Kidney glomerular epithelial cell (primary cell): Measurements from ENCODE around the gene ALX3.

ENCODE experiments used
- DNase-seq: peaks from one replicate; lab custom pipeline; 2025; lab: John Stamatoyannopoulos, UW

The ALX3 gene

DNA sequence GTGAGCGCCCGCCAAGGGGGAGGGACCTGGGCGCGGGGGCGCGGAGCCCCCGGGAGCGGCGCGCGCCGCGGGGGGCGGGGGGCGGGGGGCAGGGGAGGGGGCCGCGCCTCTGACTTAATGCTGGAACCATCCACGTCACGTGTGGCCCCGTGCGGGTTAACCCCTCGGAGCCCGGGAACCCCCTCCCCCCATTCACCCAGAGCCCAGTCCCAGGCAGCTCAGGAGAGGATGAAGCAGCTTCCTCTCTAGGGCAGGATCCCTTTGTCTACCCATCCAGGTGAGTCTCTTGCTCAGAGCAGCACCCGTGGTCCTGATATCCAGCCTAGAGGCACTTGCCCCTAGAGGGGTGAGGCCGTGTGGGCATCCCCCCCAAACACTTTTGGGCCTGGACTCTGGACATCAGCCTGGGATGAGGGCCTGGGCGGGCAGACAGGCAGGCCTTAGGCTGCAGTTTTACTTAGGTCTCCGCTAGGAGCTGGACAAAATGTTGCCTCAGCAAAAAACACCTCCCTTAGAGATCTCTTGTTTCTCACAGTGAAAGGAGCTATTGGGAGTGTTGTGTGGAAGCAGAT lies at the start of gene ALX3:
Gene ALX3, minus strand, starts transcription at position 2 of the 572 bp plus-strand sequence. CDS start 60 bp downstream, outside the sequence.
- DNase-seq, result no peak

DNA sequence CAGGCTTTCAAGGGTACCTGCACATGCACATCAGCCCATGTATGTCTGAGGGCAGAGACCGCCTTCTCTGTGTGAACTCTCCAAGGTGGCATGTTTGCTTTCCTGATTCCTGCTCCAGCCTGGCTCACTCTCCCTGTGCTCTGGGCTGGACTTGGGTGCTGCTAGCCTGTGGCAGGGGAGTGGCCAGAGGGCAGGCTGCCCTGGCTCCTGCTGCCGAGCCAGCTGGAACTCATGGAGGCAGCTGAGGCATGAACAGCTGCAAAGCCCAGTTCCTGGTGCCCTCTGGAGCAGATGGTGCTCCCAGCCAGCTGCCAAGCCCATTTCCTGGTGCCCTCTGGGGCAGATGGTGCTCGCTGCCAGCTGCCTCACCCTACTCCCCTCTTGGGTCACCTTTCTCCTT lies 49.4 kb upstream of the ALX3 start:
- DNase-seq, result no peak

DNA sequence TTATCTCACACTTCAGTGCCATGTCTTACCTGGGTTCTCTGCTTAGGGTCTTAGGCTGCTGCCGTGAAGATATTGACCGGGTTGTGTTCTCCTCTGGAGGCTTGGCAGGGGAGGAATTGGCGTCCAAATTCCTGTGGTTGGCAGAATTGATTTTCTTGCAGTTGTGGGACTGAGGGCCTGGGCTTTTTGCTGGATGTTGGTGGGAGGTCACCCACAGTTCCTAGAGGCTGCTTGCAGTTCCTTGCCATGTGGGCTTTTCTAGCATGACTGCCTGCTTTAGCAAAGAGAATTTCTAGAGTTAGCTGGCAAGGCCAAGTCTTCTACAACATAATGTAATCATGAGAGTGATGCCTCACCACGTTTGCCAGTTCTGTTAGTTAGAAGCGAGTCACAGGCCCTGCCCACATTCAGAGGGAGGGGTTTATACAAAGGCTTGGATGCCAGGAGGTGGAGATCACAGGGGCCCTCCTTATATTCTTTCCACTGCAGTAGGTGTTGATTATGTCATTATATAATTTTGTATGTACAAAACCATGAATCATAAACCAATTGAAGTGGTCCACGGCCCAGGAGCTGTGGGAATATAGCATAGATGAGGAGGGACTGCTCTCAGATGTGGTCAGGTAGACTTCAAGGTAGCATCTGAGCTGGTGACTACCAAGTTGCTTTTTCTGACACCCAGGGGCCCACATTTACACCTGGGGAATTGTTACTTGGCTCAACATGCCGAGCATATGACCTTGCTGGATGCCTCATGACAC lies 48.3 kb upstream of the ALX3 start:
- DNase-seq, result peak; percentile 42

DNA sequence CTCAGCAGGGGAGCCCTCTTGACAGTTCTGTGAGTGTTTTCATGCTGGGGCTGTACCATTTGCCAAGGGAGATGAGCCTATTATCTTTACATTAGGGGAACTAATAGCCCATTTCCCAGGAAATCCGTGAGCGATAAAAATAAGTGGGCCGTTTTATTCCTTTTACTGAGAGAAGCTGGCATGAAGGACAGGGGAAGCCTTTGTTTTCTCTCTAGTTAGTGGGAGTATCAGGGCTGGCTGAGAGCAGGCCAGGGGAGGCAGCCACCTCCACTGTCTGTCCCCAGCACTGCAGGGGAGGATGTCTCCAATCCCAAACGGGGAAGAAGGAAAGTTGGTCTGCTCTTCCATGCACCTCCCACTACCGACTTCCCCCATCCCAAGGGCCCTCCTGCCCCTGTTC lies 44.3 kb upstream of the ALX3 start:
- no peak for DNase-seq

DNA sequence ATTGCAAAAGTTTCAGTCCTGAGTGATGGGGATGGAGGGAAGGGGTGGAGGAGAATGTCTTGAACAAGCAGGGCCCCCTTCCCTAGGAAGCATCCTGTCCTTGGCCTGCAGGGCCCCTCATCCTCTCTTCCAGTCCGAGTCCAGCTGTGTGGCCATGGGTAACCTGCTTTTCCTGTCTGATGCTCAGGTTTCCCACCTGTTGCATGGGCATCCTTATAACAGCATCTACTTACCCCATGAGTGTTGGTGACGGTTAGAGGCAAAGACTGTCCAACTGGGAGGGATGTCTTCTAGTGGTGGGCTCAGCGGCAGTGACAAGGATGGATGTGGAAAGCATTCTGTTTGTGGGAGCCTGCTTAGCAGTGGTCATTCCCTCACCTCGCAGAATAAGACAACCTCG lies 43.7 kb upstream of the ALX3 start:
- no peak for DNase-seq

DNA sequence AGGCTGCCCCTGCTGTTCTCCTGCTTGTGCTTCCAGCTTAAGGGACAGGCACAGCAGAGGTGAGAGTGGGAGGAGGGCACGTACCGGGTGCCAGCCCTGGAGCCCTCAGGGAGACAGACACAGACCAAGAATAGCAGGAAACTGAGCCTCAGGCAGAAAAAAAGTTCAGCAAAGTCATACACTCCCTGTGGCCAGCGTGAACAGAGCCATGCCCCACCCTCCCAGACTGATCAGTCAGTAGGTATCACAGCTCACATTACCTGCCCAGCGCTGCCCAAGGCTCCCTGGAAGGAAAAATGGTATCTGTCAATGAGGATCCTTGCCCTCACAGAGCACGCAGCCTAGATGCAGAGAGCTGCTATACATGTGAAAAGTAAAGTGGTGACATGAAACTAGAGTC lies 43.1 kb upstream of the ALX3 start:
- no peak for DNase-seq

DNA sequence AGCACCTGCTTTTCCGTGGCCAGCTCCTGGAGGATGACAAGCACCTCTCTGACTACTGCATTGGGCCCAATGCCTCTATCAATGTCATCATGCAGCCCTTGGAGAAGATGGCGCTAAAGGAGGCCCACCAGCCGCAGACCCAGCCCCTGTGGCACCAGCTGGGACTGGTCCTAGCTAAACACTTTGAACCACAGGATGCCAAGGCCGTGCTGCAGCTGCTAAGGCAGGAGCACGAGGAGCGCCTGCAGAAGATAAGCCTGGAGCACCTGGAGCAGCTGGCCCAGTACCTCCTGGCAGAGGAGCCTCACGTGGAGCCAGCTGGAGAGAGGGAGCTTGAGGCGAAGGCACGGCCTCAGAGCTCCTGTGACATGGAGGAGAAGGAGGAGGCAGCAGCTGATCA lies 42.2 kb upstream of the ALX3 start:
- DNase-seq, result no peak

DNA sequence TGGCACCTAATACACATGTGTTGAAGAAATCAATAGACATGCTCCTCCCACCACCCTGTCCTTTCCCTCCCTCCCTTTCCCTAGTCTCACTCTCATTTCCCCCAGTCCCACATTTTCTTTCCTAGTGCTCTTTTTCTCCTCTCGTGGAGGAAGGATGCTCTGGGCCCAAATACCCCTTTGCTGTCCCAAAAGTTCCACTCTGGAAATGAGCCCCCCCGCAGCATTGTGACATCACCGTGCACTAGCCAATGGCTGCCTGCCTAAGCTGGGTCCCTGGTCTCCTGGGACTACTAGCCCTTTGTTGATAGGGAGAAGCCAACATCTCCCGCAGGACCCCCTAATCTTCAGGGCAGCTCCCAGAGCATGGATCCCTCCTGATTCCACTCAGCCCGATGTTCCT lies 41.7 kb upstream of the ALX3 start, which contains the start of gene UBL4B:
Gene UBL4B, plus strand, starts transcription at position 301 of the 400 bp plus-strand sequence. Its CDS starts 92 bp downstream, at position 393.
- no peak for DNase-seq

DNA sequence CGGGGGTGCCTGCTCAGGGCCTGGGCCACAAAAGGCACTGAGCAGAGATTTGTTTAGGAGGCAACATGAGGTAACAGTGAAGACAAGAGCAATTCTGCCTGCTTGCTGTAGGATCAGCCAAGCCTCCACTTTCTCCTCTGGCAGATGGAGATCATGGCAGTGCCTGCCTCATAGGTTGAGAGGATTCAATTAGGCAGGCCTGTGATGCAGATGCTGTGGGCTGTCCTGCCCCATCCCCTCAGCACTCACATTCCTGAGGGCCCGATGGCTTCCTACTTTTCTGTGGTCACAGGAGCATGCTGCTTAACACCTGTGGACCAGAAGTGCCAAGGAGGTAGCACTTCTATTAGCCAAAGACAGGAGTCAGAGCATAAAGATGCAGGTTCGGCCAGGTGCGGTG lies 40.6 kb upstream of the ALX3 start:
- DNase-seq, result no peak

DNA sequence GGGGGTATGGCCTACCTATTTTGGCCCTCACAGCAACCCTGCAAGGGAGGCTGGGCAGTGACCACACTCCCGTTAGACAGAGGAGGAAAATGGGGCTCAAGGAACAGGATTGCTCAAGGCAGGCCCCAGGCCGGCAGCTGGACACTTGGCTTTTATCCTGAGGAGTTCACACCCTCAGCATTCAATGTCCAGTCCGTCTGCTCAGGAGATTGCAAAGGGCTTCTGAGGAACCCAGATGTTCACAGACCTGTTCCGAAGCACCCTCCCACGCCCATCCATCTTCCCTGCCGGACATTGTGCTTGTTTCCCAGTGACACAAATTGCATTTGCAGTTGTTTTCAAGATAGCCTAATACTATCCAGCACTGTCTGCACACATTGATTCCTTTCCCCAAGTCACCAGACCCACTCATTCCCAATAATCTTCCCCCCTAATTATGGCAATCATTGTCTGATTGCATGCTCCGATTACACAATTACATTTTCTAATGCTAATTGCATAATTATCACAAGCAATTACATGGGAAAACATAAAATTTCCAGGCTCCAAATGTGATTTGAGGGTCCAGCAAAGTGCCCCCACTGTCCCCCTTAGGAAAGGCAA lies 37.5 kb upstream of the ALX3 start:
- no peak for DNase-seq

DNA sequence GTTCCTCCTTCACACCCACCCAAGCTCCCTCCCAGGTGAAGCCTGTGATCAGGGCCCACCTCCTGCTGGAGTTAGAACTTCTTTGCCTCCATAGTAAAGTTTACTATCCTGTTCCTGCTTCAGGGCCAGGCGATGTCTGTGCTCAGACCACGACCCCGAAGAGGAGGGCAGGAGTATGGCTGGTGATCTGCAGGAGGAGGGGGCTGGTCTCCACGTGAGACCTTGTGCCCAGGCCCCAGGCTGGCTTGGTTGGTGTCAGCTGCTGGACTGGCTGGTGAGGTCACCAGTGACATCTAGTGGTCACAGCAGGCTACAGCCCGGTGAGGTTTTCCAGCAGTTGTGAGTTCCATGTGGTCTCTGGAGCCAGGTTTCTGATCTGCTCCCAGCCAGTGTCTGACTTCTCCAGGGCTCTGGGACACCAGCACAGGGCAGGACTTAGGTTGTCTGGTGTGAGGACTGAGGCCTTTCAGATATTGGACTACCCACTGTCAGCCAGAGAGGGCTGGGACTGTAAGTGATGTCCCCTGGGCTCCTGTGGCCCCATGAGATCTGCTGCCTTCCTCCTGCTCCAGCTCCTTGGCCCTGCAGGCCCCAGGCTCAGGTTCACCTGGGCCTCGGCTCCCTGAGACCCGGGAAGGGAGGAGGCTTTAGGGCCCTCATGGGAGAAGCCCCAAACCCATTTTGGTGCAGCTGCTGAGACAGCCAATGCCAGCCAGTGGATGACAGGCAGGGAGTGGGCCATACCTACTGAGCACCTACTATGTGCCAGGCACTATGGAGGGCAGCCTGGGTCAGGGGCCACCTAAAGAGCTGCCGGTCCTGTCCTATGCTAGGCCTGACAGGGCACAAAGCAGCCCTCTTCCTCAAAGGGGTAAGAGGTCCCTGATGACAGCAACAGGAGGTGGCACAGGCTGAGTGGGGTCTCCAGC lies 35.8 kb upstream of the ALX3 start:
- DNase-seq, result peak; percentile 38

DNA sequence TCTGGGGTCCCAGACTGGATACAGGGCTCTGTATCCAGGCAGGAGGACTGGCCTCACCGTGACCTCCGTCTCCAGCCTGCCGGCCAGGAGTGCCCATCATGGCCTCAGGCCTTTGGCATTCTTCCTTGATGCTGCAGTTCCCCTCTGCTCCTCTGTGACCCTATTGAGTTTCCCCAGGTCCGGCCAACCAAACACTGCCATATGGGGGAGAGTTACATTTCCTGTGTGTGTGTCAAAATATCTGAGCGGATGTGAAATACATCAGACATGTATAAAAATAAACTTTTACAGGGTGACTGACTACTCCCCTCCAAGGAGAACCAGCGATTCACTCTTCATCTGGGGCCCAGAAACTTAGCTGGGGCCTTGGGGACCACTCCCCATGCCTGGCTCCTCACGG lies 31.6 kb upstream of the ALX3 start:
- DNase-seq, result no peak

DNA sequence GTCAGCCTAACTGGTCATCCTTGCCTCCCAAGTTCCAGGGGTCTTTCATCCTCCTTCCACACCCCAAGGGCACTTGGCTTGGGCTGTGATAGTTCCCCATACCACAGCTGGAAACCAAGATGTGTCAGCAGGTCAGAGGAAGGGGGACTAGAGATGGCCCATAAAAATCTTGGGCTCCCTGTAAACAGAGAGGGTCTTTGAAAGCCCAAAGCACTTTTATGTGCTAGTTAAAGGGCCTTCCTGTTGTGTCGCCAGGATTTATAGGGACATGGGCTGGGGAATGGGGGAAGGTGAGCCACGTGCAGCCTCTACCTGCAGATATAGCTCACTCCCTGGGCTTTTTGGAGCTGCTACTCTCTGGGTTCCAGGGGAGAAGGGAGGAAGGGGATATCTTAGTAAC lies 29.9 kb upstream of the ALX3 start:
- no peak for DNase-seq

DNA sequence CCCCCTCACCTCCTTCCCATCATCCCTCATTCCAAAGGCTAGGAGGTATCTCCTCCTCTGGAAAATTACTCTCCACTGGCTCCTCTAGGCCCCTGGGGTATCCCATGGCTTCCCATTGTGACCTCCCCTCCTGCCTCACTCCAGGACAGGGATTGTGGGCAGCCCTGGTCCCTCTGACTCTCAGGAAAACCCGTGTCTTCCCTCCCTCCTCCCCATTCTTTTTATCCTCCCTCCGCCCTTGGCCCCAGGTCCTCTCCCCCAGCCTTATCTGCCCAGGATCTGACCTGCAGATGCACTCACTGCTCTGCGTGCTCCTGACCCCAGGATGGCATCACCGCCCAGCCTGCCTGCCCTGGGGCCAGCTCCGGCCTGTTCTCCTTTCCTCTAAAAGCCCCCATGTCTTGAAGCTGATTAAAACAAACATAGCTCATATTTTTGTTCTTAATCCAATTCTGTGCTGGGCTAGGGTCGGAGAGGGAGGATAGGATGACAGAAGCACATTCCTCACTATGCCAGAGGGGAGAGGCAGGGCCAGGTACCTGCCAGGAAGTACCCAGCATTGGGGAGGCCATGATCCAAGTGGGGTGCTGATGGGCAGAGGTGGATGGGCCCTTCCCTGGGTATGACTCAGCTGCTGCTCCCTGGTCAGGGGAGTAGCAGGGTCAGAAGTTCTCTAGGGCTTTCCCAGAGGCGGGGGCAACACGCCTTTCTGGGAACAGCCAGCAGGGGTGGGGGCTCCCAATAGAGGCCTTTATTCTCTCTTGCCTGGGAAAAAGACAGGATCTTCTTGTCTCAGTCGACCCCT lies 28.0 kb upstream of the ALX3 start:
- DNase-seq, result no peak

DNA sequence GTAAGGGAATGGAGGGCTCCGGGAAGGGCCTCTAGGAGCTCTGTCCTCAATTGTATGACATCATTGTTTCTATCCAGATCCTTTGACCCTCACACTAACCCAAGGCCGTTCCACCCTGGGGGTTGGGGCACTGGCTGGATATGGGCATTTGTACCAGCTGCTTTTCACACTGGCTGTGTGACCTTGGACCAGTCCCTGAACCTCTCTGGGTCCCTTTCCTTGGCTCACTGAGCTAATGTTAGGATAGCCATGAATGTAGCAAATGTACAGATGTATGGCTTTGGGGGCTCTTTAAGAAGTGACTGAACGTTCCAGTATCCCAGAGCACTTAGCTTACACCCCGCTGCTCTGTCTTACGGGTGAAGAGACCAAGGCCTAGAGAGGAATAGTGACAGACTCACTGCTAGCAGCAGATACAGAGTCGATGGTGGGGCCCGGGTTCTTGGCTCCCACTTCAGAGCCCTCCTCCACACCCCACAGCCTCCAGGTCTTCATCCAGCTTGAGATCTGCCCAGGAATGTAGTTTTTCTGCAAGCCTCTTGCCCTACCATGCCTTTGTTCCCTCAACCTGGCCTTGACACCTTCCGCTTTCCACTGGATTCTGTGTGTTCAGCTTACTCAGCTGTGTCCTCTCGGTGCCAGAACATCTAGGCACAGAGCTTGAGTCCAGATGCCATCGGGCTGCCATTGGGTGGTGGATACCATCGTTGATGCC lies 27.2 kb upstream of the ALX3 start:
- DNase-seq, result no peak

DNA sequence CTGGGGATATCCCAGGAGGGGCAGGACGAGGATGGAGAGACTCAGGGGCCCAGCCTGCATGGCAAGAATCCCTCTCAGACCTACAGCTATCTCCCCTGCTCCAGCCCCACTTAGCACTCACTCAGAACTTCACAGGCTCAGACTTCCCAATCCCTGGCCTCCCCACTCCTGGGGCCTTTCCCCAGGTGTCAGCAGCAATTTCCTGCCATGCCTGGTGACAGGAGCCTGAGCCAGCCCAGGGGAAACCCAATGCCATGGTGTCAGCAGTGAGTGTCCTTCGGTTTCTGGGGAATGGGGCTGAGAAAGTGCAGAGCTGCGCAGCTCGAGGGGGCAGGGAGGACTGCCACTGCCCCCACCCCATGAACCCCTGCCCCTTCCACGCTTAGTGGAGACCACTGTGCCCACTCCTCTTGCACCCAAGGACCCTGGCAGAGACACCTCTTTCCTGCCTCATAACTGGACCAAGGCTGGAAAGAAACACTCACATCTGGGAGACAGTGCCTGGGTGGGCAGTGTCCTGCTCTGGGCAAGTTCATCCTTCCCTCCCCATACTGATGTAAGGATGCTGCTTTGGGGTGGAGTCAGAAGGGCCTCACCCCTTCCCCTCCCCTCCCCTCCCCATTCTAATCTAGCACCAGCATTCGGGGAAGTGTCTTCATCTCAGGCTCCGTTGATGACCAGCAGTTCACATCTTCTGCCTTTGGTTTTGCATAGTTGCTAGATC lies 24.6 kb upstream of the ALX3 start:
- DNase-seq, result no peak

DNA sequence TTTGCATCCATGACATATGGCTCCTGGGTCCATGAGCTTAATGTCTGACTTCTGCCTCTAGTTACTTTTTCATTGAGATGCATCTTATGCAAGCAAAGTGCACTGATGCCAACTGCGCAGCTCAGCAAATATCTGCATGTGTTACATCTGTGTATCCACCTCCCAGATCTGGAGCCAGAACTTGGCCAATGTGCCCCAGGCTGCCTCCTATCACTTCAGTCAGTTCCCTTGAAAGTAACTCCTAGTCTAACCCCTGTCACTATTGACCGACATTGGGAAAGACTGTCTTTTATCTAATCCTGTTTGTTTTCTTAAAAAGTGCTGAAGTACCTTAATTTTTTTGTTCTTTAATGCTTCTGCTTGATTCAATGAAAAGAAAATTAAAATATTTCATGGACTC lies 22.5 kb upstream of the ALX3 start:
- DNase-seq, result no peak

DNA sequence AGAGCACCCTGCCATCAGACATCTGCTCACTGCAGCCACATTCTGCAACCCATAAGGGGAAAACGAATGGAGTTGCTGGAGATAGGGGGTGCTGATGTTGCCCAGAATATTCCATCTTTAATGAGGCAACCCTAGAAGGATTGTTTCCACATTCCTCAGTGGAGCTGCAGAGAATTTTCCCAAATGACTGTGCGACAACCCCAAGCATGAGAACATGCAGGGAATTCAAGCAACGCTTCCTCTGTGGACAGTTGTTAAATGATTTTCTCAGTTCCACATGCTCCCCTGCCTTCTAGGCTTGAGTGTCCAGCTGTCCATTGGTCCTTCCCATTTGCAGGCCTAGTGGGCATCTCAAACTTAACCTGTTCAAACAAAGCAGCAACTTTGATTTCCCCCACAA lies 21.3 kb upstream of the ALX3 start:
- DNase-seq, result no peak

DNA sequence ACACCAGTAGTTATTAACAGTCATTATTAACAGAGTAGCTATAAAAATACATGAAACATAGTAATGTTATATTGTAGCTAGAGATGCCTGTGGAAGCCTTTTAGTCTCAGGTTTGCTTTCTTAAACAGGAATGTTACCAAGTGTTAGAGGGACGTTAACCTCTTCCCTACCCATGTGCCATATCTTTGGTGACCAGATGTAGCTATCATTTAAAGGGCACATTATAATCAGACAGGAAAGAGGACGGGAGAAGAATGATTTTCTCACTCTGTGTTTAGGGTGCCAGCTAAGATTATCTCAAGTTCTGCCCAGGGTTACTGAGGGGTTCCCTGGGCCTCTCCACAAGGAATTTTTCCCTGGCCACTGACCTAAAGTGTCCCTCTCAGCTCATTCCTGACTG lies 20.9 kb upstream of the ALX3 start:
- no peak for DNase-seq
